OCI-LY7 (cell line): ENCODE results near the gene TNNT1. TPM values are rescaled to one million over a fixed set of nuclear protein-coding genes. Genes with fewer than 3 reads are reported as not detected.
A peak's percentile ranks its signal among the peaks of the same experiment; 100 is the strongest.

ENCODE experiments used
- BruUV-seq: library from RNA; stranded (reverse); fragments of 400-500 nt; replicated peaks from 2 replicates; lab custom pipeline; 2021; lab: Mats Ljungman, UMichigan
- CTCF ChIA-PET: fragments of 300-600 bp; sonication (Branson Sonifier 250); formaldehyde crosslinking; loops from one replicate; lab custom pipeline; 2022; ENCODE audit warnings: antibody characterized with exemption; ENCODE audit not compliant: unreplicated experiment; lab: Charles Lee
- POLR2A ChIA-PET: fragments of 300-600 bp; sonication (Branson Sonifier 250); formaldehyde crosslinking; loops from one replicate; lab custom pipeline; 2022; ENCODE audit warnings: antibody characterized with exemption; lab: Charles Lee
- DNase-seq: peaks from one replicate; pipeline ENCODE4 v3.0.0-alpha.2; 2015; ENCODE audit warnings: low spot score
- H2AFZ ChIP-seq: fragments of 200-600 bp; sonication (generic), shearing (Covaris generic); 2 replicates; pipeline ENCODE4 v1.6.1; 2014; ENCODE audit warnings: mild to moderate bottlenecking, antibody characterized with exemption, low read length, moderate library complexity
- H3K27ac ChIP-seq: fragments of 200-600 bp; sonication (generic); 2 replicates; pipeline ENCODE4 v1.5.1; 2014; ENCODE audit warnings: mixed run types, low read depth, mild to moderate bottlenecking, moderate library complexity, low read length, inconsistent platforms; ENCODE audit not compliant: poor library complexity, severe bottlenecking
- H3K36me3 ChIP-seq: fragments of 200-600 bp; sonication (generic); 2 replicates; pipeline ENCODE4 v1.6.1; 2014; ENCODE audit warnings: mild to moderate bottlenecking, antibody characterized with exemption, low read length, moderate library complexity, mixed read lengths; ENCODE audit not compliant: insufficient read depth
- H3K4me1 ChIP-seq: fragments of 200-600 bp; sonication (generic); 2 replicates; pipeline ENCODE4 v1.5.1; 2014; ENCODE audit warnings: mild to moderate bottlenecking, low read length; ENCODE audit not compliant: insufficient read depth, poor library complexity, severe bottlenecking
- H3K4me2 ChIP-seq: fragments of 200-600 bp; sonication (generic); 2 replicates; pipeline ENCODE4 v1.6.1; 2014; ENCODE audit warnings: mild to moderate bottlenecking, low read length
- H3K4me3 ChIP-seq: fragments of 200-600 bp; sonication (generic); 2 replicates; pipeline ENCODE4 v1.5.1; 2014; ENCODE audit warnings: mild to moderate bottlenecking, low read depth, low read length; ENCODE audit not compliant: poor library complexity, severe bottlenecking
- H3K79me2 ChIP-seq: fragments of 200-600 bp; sonication (generic); 2 replicates; pipeline ENCODE4 v1.6.1; 2016; ENCODE audit warnings: low read depth, mild to moderate bottlenecking, low read length, moderate library complexity, mixed read lengths; ENCODE audit not compliant: insufficient read depth
- H3K9me2 ChIP-seq: fragments of 200-600 bp; sonication (generic); 2 replicates; pipeline ENCODE4 v1.6.1; 2016; ENCODE audit warnings: mild to moderate bottlenecking, low read length, mixed read lengths; ENCODE audit not compliant: insufficient read depth
- H3K9me3 ChIP-seq: fragments of 200-600 bp; sonication (generic); 2 replicates; pipeline ENCODE4 v1.6.1; 2014; ENCODE audit warnings: mild to moderate bottlenecking, mixed run types, low read length, mixed read lengths
- H4K20me1 ChIP-seq: fragments of 200-600 bp; sonication (generic); 2 replicates; pipeline ENCODE4 v1.6.1; 2014; ENCODE audit warnings: mild to moderate bottlenecking, antibody characterized with exemption, low read length, moderate library complexity, mixed read lengths; ENCODE audit not compliant: insufficient read depth
- CTCF ChIP-seq: fragments of 200-600 bp; sonication (generic); conservative IDR thresholded peaks from 2 replicates; pipeline ENCODE4 v1.5.1; 2014; ENCODE audit warnings: mild to moderate bottlenecking, antibody characterized with exemption, low read length, moderate library complexity, mixed read lengths
- EZH2phosphoT487 ChIP-seq: fragments of 200-600 bp; sonication (generic); IDR thresholded peaks from 2 replicates; pipeline ENCODE4 v1.6.1; 2018; ENCODE audit warnings: low read depth, borderline replicate concordance, mild to moderate bottlenecking, mixed run types, antibody characterized with exemption, low read length, moderate library complexity, mixed read lengths
- intact Hi-C: fragments of 100-400 bp; cut with micrococcal nuclease; formaldehyde crosslinking; loops from one replicate; pipeline ENCODE4 v1.10.0; 2022; ENCODE audit not compliant: unreplicated experiment
- total RNA-seq, 2 experiments: library from RNA; depleted of rRNA in 1 of 2; stranded (reverse); fragments of >200 nt in 1 of 2; shearing (Covaris generic) in 1 of 2; gene quantifications; 2 replicates each; pipeline ENCODE4 v1.2.3, GENCODE V29; 2014 to 2022

The TNNT1 gene
- total RNA-seq, 2 experiments from 2014 or later = 11.2 to 21.9 TPM

GRCh38 chr19:55112777-55113569, 36.0 kb downstream of the TNNT1 start:
- BruUV-seq = no TSS peak
- Histone ChIP-seq H3K4me1 (peaks cover 35% of the 10 kb centered on the region), H4K20me1 (peaks cover 19% of the 10 kb centered on the region), H2AFZ (no peak overlapping the region), H3K27ac (peak overlapping the region; percentile 84), H3K79me2 (peaks cover 65% of the 10 kb centered on the region), H3K4me3 (peak overlapping the region; percentile 86), H3K4me2 (peak overlapping the region; percentile 96), H3K9me3 (no peaks in the 10 kb centered on the region), H3K36me3 (peaks cover 64% of the 10 kb centered on the region), H3K9me2 (no peaks in the 10 kb centered on the region)
- TF ChIP-seq CTCF (peak; percentile 79), EZH2phosphoT487 (no peak)
- POLR2A ChIA-PET = no interaction called here
- CTCF ChIA-PET = no interaction called here
- DNase-seq = peak; percentile 87
- intact Hi-C loops = loop anchor here (1.0 kb wide), 1 partner anchor 22 kb away; no protein-coding TSS in a partner anchor

DNA sequence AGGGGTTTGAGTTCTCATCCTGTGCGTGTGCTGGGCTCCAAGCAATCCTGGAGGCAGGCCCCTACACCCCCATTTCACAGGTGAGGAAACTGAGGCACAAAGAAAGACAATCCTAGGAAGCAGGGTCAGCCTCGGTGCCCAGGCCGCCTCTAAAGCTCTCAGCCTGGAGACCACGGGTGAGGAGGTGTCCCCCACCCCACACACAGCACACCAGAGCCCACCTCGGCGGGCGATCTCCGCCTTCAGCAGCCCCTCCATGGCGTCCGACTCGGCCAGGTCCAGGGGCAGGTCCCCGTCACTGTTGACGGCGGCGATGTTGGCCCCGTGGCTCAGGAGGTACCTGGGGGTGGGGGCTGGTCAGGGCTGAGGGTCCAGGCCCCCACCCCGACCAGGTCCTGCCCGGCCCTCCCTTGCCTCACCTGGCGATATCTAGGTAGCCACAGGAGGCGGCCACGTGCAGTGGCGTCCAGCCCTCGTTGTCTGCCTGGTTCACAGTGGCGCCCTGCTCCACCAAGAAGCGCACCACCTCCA, 36.7 kb downstream of the TNNT1 start:
- H3K4me2 ChIP-seq = peak overlapping the region; percentile 96
- TF ChIP-seq EZH2phosphoT487 (no peak), CTCF (no peak)
- POLR2A ChIA-PET = no interaction called here
- intact Hi-C loops = no loop called here
- peak overlapping the region; percentile 84 for H3K27ac ChIP-seq
- CTCF ChIA-PET = no interaction called here
- peaks cover 63% of the 10 kb centered on the region for H3K79me2 ChIP-seq
- H3K9me3 ChIP-seq = no peaks in the 10 kb centered on the region
- no peak for DNase-seq
- BruUV-seq = no TSS peak
- H2AFZ ChIP-seq = no peak overlapping the region
- H3K4me1 ChIP-seq = peaks cover 34% of the 10 kb centered on the region
- peak overlapping the region; percentile 86 for H3K4me3 ChIP-seq
- peaks cover 19% of the 10 kb centered on the region for H4K20me1 ChIP-seq
- H3K9me2 ChIP-seq = no peaks in the 10 kb centered on the region
- H3K36me3 ChIP-seq = peaks cover 65% of the 10 kb centered on the region

- Histone ChIP-seq H3K4me2 (no peak overlapping the region), H3K27ac (no peak overlapping the region), H3K4me3 (no peak overlapping the region), H4K20me1 (peaks cover 19% of the 10 kb centered on the region), H2AFZ (no peak overlapping the region), H3K79me2 (peaks cover 55% of the 10 kb centered on the region), H3K36me3 (peaks cover 75% of the 10 kb centered on the region), H3K9me2 (no peaks in the 10 kb centered on the region), H3K4me1 (peaks cover 34% of the 10 kb centered on the region), H3K9me3 (no peaks in the 10 kb centered on the region)
- CTCF ChIA-PET = no interaction called here
- BruUV-seq = no TSS peak
- TF ChIP-seq EZH2phosphoT487 (no peak), CTCF (no peak)
- intact Hi-C loops = no loop called here
- POLR2A ChIA-PET = no interaction called here
- DNase-seq = no peak
Measured at GRCh38 chr19:55111238-55111831, 37.7 kb downstream of the TNNT1 start.
